Kidney epithelial cell (primary cell): ENCODE results near the gene DET1. TPM values are rescaled to one million over a fixed set of nuclear protein-coding genes. Genes with fewer than 3 reads are reported as not detected.

Source experiments
- DNase-seq: peaks from one replicate; pipeline ENCODE4 v3.0.0-alpha.2; 2010; ENCODE audit warnings: low read depth
- H3K27me3 ChIP-seq: 2 replicates; pipeline ENCODE4 v1.6.0; 2011; ENCODE audit warnings: low read length; ENCODE audit not compliant: control insufficient read depth, insufficient read depth
- H3K36me3 ChIP-seq: 2 replicates; pipeline ENCODE4 v1.5.1; 2011; ENCODE audit warnings: low read length; ENCODE audit not compliant: control insufficient read depth, insufficient read depth
- H3K4me3 ChIP-seq: 2 replicates; pipeline ENCODE4 v1.5.1; 2011; ENCODE audit warnings: low read depth, mild to moderate bottlenecking, control low read depth, low read length
- CTCF ChIP-seq: IDR thresholded peaks from 2 replicates; pipeline ENCODE4 v1.5.1; 2011; ENCODE audit warnings: mild to moderate bottlenecking, moderate library complexity, low read length, control low read depth, inconsistent platforms; ENCODE audit not compliant: insufficient read depth, poor library complexity, severe bottlenecking
- total RNA-seq: library from RNA; depleted of rRNA; stranded (reverse); fragments of >200 nt; gene quantifications from 2 replicates; pipeline ENCODE4 v1.2.3, GENCODE V29; 2015

DET1 gene
- total RNA-seq, 1 donor from 2014 or later: 6.0 TPM

DNA sequence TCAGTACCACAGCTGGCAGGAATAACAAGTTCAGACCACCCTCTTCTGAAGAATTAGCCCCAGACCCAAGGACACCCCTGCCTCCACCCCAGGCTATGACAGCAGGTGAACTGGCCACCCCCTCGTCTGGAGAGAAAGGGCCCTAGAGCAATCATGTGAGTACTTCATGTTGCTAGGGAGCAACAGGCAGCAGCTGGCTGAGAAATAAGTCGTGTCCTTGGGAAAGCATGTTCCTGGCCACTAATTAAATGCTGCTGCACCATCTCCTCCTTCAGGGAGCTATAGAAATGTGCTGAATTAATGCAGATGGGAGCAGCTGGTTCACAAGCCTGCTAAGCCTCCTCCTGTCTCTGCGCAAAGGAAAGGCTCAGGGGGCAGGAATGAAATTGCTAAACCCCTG lies 47.5 kb downstream of the DET1 start:
- no peaks in the 10 kb centered on the region for H3K27me3 ChIP-seq
- H3K4me3 ChIP-seq: no peak overlapping the region
- H3K36me3 ChIP-seq: no peaks in the 10 kb centered on the region
- TF ChIP-seq CTCF: no peak
- no peak for DNase-seq

- no peak for TF ChIP-seq CTCF
- H3K36me3 ChIP-seq: no peaks in the 10 kb centered on the region
- H3K4me3 ChIP-seq: no peak overlapping the region
- DNase-seq: no peak
- no peaks in the 10 kb centered on the region for H3K27me3 ChIP-seq
Measured at GRCh38 chr15:88497109-88497765, 49.2 kb downstream of the DET1 start.

- DNase-seq: no peak
- no peaks in the 10 kb centered on the region for H3K36me3 ChIP-seq
- TF ChIP-seq CTCF: no peak
Measured at GRCh38 chr15:88493844-88494243, 52.6 kb downstream of the DET1 start.

GRCh38 chr15:88491158-88491557 lies 55.3 kb downstream of the DET1 start:
- H3K4me3 ChIP-seq: no peak overlapping the region
- DNase-seq: no peak
- no peaks in the 10 kb centered on the region for H3K27me3 ChIP-seq
- TF ChIP-seq CTCF: no peak
- no peaks in the 10 kb centered on the region for H3K36me3 ChIP-seq

More at GRCh38 chr15:88493844-88494243, 52.6 kb downstream of the DET1 start:
- H3K4me3 ChIP-seq: no peak overlapping the region
- no peaks in the 10 kb centered on the region for H3K27me3 ChIP-seq

- Histone ChIP-seq H3K36me3 (no peaks in the 10 kb centered on the region), H3K27me3 (no peaks in the 10 kb centered on the region), H3K4me3 (no peak overlapping the region)
- DNase-seq: no peak
- no peak for TF ChIP-seq CTCF
Measured at GRCh38 chr15:88490036-88490435, 56.4 kb downstream of the DET1 start.

DNA sequence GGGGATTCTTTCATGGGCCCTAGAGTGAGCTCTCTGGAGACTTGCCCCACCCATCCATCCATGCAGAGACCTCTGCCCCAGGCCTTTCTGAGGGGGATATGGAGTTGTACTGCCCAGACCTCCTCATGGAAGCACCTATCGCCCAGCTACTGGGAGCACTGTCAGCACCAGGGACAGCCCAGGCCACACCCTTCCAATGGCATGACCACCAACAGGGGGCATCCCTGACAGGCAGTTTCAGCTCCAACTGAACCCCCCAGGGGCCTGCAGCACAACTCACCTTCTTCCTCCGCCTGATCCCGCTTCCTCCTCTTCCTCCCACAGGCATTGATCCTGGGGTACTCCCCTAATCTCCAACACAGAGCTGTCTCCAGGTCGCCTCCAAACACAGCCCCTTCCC lies 57.2 kb downstream of the DET1 start:
- Histone ChIP-seq H3K27me3 (no peaks in the 10 kb centered on the region), H3K4me3 (no peak overlapping the region), H3K36me3 (no peaks in the 10 kb centered on the region)
- TF ChIP-seq CTCF: no peak
- DNase-seq: no peak
